Vagina (tissue), 2 donors: ENCODE data around the gene CYP11A1. TPM values are rescaled to one million over a fixed set of nuclear protein-coding genes. Genes with fewer than 3 reads are reported as not detected.

Experiments used
- DNase-seq, 2 donors: peaks; one replicate each; pipeline ENCODE4 v3.0.0-alpha.2; 2017; ENCODE audit errors: extremely low spot score in 2 of 2
- H3K27ac ChIP-seq: fragments of 200-600 bp; sonication (generic); one replicate; pipeline ENCODE4 v1.5.1; 2019
- H3K27me3 ChIP-seq: fragments of 200-600 bp; sonication (generic); one replicate; pipeline ENCODE4 v1.5.1; 2019
- H3K36me3 ChIP-seq, 2 donors: fragments of 200-600 bp; sonication (generic); one replicate each; pipeline ENCODE4 v1.5.1; 2017 to 2019
- H3K4me1 ChIP-seq: fragments of 200-600 bp; sonication (generic); one replicate; pipeline ENCODE4 v1.5.1; 2019
- H3K4me3 ChIP-seq, 2 donors: fragments of 200-600 bp; sonication (generic); 1 replicate in 1 of 2; 2 replicates in 1 of 2; pipeline ENCODE4 v1.5.1; 2016 to 2019
- H3K9me3 ChIP-seq: fragments of 200-600 bp; sonication (generic); one replicate; pipeline ENCODE4 v1.5.1; 2019
- POLR2A ChIP-seq, 2 donors: fragments of 450-650 bp; IDR thresholded peaks; one replicate each; pipeline ENCODE4 v1.6.1; 2017; ENCODE audit warnings: antibody characterized with exemption in 2 of 2, mild to moderate bottlenecking in 2 of 2, moderate library complexity in 2 of 2
- POLR2AphosphoS5 ChIP-seq, 2 donors: sonication (generic); formaldehyde crosslinking; IDR thresholded peaks; one replicate each; pipeline ENCODE4 v1.9.0; 2017; ENCODE audit warnings: antibody characterized with exemption in 2 of 2, mild to moderate bottlenecking in 2 of 2, low read depth in 1 of 2; ENCODE audit not compliant: insufficient read depth in 1 of 2
- intact Hi-C: fragments of 100-400 bp; cut with DNase I; formaldehyde crosslinking; loops from one replicate; pipeline ENCODE4 v1.15.1; 2023
- total RNA-seq: library from RNA; depleted of rRNA; stranded (reverse); fragments of >200 nt; gene quantifications from one replicate; pipeline ENCODE4 v1.2.3, GENCODE V29; 2016
- TF ChIP-seq, protein P1 (sequence below), 3 experiments: fragments of 450-650 bp in 2 of 3; fragments of 200-600 bp in 1 of 3; sonication (generic) in 1 of 3; IDR thresholded peaks; one replicate each; pipeline ENCODE4 v1.5.1; 2017 to 2019; ENCODE audit warnings: antibody characterized with exemption in 3 of 3, mild to moderate bottlenecking in 2 of 3, moderate library complexity in 2 of 3

The CYP11A1 gene
- total RNA-seq, 1 donor from 2014 or later = 8.8 TPM

- Histone ChIP-seq H3K36me3 (no peaks in the 10 kb centered on the region), H3K9me3 (no peaks in the 10 kb centered on the region), H3K4me3 (no peak overlapping the region), H3K27ac (no peak overlapping the region), H3K4me1 (no peaks in the 10 kb centered on the region), H3K27me3 (no peaks in the 10 kb centered on the region)
- intact Hi-C loops = no loop called here
- no peak for DNase-seq
- TF ChIP-seq POLR2AphosphoS5 (IDR thresholded peaks at IDR 0.05; ENCODE audit: insufficient read depth in 1 of 2, low read depth in 1 of 2) = no peak
- TF ChIP-seq, protein P1, sequence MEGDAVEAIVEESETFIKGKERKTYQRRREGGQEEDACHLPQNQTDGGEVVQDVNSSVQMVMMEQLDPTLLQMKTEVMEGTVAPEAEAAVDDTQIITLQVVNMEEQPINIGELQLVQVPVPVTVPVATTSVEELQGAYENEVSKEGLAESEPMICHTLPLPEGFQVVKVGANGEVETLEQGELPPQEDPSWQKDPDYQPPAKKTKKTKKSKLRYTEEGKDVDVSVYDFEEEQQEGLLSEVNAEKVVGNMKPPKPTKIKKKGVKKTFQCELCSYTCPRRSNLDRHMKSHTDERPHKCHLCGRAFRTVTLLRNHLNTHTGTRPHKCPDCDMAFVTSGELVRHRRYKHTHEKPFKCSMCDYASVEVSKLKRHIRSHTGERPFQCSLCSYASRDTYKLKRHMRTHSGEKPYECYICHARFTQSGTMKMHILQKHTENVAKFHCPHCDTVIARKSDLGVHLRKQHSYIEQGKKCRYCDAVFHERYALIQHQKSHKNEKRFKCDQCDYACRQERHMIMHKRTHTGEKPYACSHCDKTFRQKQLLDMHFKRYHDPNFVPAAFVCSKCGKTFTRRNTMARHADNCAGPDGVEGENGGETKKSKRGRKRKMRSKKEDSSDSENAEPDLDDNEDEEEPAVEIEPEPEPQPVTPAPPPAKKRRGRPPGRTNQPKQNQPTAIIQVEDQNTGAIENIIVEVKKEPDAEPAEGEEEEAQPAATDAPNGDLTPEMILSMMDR (IDR thresholded peaks at IDR 0.05) = no peak
- no peak for TF ChIP-seq POLR2A (IDR thresholded peaks at IDR 0.05)
Measured at GRCh38 chr15:74343797-74344127, 23.7 kb downstream of the CYP11A1 start.

GRCh38 chr15:74343127-74343796, 24.2 kb downstream of the CYP11A1 start:
- no peak for DNase-seq
- Histone ChIP-seq H3K9me3 (no peaks in the 10 kb centered on the region), H3K36me3 (no peaks in the 10 kb centered on the region), H3K4me1 (no peaks in the 10 kb centered on the region), H3K4me3 (no peak overlapping the region), H3K27ac (no peak overlapping the region), H3K27me3 (no peaks in the 10 kb centered on the region)
- TF ChIP-seq, protein P1 (IDR thresholded peaks at IDR 0.05) = no peak
- TF ChIP-seq POLR2AphosphoS5 (IDR thresholded peaks at IDR 0.05; ENCODE audit: insufficient read depth in 1 of 2, low read depth in 1 of 2) = no peak
- no peak for TF ChIP-seq POLR2A (IDR thresholded peaks at IDR 0.05)
- intact Hi-C loops = no loop called here

GRCh38 chr15:74340150-74340549, 27.3 kb downstream of the CYP11A1 start:
- Histone ChIP-seq H3K9me3 (no peaks in the 10 kb centered on the region), H3K4me3 (no peak overlapping the region), H3K36me3 (no peaks in the 10 kb centered on the region), H3K27ac (no peak overlapping the region), H3K4me1 (no peaks in the 10 kb centered on the region), H3K27me3 (no peaks in the 10 kb centered on the region)
- TF ChIP-seq POLR2AphosphoS5 (IDR thresholded peaks at IDR 0.05; ENCODE audit: insufficient read depth in 1 of 2, low read depth in 1 of 2) = no peak
- TF ChIP-seq, protein P1 (IDR thresholded peaks at IDR 0.05) = no peak
- no peak for TF ChIP-seq POLR2A (IDR thresholded peaks at IDR 0.05)
- intact Hi-C loops = no loop called here
- DNase-seq = no peak

DNA sequence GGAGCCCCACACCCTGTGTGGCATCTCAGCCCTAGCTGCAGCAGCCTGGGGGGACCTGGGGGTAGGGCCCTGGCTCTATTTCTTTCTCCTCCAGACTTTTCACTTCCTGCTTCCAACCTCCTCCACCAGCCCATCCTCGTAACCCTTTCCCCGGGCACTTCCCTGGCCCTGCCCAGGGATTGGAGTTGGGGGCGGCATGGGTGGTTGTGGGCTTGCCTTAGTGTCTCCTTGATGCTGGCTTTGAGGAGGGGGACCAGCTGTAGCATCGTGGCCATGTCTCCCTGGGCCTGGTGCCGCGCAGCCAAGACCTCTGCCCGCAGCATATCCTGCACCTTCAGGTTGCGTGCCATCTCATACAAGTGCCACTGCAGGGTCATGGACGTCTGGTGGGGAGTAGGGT, 28.1 kb downstream of the CYP11A1 start:
- Histone ChIP-seq H3K4me1 (no peaks in the 10 kb centered on the region), H3K4me3 (no peak overlapping the region), H3K36me3 (no peaks in the 10 kb centered on the region), H3K27ac (no peak overlapping the region), H3K9me3 (no peaks in the 10 kb centered on the region), H3K27me3 (no peaks in the 10 kb centered on the region)
- DNase-seq = no peak
- TF ChIP-seq POLR2A (IDR thresholded peaks at IDR 0.05) (no peak), POLR2AphosphoS5 (IDR thresholded peaks at IDR 0.05; ENCODE audit: insufficient read depth in 1 of 2, low read depth in 1 of 2) (no peak)
- TF ChIP-seq, protein P1 (IDR thresholded peaks at IDR 0.05) = no peak
- intact Hi-C loops = no loop called here

- no peak for TF ChIP-seq POLR2A (IDR thresholded peaks at IDR 0.05)
- TF ChIP-seq, protein P1 (IDR thresholded peaks at IDR 0.05) = no peak
- no peak for TF ChIP-seq POLR2AphosphoS5 (IDR thresholded peaks at IDR 0.05; ENCODE audit: insufficient read depth in 1 of 2, low read depth in 1 of 2)
- intact Hi-C loops = no loop called here
Measured at GRCh38 chr15:74338676-74339075, 28.8 kb downstream of the CYP11A1 start.

More at GRCh38 chr15:74338676-74339075, 28.8 kb downstream of the CYP11A1 start:
- Histone ChIP-seq H3K4me3 (no peak overlapping the region), H3K27ac (no peak overlapping the region), H3K27me3 (no peaks in the 10 kb centered on the region), H3K9me3 (no peaks in the 10 kb centered on the region), H3K4me1 (no peaks in the 10 kb centered on the region), H3K36me3 (no peaks in the 10 kb centered on the region)
- no peak for DNase-seq
